Gastroesophageal sphincter (tissue), 3 donors: ENCODE results near the gene HBA2.

Experiments used
- EP300 ChIP-seq: sonication (generic); formaldehyde crosslinking; IDR thresholded peaks from one replicate; pipeline ENCODE4 v1.6.1; 2017; ENCODE audit warnings: antibody characterized with exemption, mild to moderate bottlenecking
- POLR2A ChIP-seq, 2 donors: fragments of 450-650 bp; IDR thresholded peaks; one replicate each; pipeline ENCODE4 v1.6.1; 2017; ENCODE audit warnings: antibody characterized with exemption in 2 of 2, mild to moderate bottlenecking in 2 of 2, moderate library complexity in 1 of 2
- POLR2AphosphoS5 ChIP-seq: sonication (generic); formaldehyde crosslinking; IDR thresholded peaks from one replicate; pipeline ENCODE4 v1.6.1; 2017; ENCODE audit warnings: antibody characterized with exemption
- TF ChIP-seq, protein P1 (sequence below), 4 experiments: fragments of 200-600 bp in 2 of 4; fragments of 450-650 bp in 2 of 4; sonication (generic) in 1 of 4; IDR thresholded peaks; one replicate each; pipeline ENCODE4 v1.5.1; 2017 to 2019; ENCODE audit warnings: antibody characterized with exemption in 4 of 4, mild to moderate bottlenecking in 2 of 4, moderate library complexity in 2 of 4

DNA sequence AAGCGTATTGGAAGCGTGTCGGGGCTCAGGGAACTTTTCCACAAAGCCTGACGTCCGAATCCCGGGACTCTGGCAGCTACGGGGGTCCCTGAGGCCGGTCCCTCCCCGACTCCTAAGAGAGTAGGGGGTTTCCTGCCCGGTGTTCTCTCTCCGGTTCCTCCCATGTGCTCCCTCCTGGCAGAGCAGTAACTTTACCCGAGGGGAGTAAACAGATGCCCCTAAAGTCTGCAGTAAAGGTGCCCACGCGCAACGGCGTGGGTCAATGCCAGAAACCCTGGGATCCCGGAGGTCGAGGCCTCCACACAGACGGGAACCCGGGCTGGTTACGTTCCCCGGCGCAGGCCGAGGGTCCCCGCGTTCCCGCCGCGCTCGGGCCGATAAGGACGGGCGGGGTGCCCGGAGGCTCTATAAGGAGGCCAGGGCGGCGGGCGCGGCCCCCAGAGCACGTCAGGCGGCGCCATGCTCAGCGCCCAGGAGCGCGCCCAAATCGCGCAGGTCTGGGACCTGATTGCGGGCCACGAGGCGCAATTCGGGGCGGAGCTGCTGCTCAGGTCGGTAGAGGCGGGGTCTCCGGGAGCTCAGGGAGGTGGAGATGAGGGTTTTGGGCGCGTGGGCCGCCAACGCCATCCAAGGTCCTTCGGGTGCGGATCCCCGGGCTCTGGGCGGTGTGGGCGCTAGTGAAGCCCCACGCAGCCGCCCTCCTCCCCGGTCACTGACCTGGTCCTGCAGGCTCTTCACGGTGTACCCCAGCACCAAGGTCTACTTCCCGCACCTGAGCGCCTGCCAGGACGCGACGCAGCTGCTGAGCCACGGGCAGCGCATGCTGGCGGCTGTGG lies 6.9 kb upstream of the HBA2 start, which contains the start of gene HBM:
- no peak for TF ChIP-seq POLR2A (IDR thresholded peaks at IDR 0.05)
- TF ChIP-seq, protein P1, sequence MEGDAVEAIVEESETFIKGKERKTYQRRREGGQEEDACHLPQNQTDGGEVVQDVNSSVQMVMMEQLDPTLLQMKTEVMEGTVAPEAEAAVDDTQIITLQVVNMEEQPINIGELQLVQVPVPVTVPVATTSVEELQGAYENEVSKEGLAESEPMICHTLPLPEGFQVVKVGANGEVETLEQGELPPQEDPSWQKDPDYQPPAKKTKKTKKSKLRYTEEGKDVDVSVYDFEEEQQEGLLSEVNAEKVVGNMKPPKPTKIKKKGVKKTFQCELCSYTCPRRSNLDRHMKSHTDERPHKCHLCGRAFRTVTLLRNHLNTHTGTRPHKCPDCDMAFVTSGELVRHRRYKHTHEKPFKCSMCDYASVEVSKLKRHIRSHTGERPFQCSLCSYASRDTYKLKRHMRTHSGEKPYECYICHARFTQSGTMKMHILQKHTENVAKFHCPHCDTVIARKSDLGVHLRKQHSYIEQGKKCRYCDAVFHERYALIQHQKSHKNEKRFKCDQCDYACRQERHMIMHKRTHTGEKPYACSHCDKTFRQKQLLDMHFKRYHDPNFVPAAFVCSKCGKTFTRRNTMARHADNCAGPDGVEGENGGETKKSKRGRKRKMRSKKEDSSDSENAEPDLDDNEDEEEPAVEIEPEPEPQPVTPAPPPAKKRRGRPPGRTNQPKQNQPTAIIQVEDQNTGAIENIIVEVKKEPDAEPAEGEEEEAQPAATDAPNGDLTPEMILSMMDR (IDR thresholded peaks at IDR 0.05) = no peak
- TF ChIP-seq POLR2AphosphoS5 = no peak
- no peak for TF ChIP-seq EP300
